Panc1 (cell line): ENCODE data around the gene LIMCH1.

Experiments
- POLR2AphosphoS5 ChIP-seq: IDR thresholded peaks from 2 replicates; pipeline ENCODE4 v1.6.1; 2012; ENCODE audit warnings: mild to moderate bottlenecking, low read depth, low read length, moderate library complexity
- SIN3A ChIP-seq: IDR thresholded peaks from 2 replicates; pipeline ENCODE4 v1.6.1; 2012; ENCODE audit warnings: low read depth, mild to moderate bottlenecking, low read length, moderate library complexity, borderline replicate concordance; ENCODE audit not compliant: insufficient read depth
- TCF7L2 ChIP-seq: IDR thresholded peaks from 2 replicates; pipeline ENCODE4 v1.6.1; 2011; ENCODE audit warnings: mild to moderate bottlenecking, low read depth, low read length, inconsistent platforms
- TF ChIP-seq, protein P1 (sequence below), 2 experiments: IDR thresholded peaks; 2 replicates each; pipeline ENCODE4 v1.6.1; 2011 to 2012; ENCODE audit warnings: low read depth in 2 of 2, control low read depth in 1 of 2, low read length in 1 of 2, mild to moderate bottlenecking in 1 of 2, moderate library complexity in 1 of 2; ENCODE audit not compliant: insufficient read depth in 1 of 2
- TF ChIP-seq, protein P2 (sequence below): fragments of 450-650 bp; IDR thresholded peaks from 2 replicates; pipeline ENCODE4 v1.5.1; 2017; ENCODE audit warnings: mild to moderate bottlenecking

GRCh38 chr4:41633321-41633720 lies 95.4 kb downstream of the LIMCH1 start:
- TF ChIP-seq, protein P1, sequence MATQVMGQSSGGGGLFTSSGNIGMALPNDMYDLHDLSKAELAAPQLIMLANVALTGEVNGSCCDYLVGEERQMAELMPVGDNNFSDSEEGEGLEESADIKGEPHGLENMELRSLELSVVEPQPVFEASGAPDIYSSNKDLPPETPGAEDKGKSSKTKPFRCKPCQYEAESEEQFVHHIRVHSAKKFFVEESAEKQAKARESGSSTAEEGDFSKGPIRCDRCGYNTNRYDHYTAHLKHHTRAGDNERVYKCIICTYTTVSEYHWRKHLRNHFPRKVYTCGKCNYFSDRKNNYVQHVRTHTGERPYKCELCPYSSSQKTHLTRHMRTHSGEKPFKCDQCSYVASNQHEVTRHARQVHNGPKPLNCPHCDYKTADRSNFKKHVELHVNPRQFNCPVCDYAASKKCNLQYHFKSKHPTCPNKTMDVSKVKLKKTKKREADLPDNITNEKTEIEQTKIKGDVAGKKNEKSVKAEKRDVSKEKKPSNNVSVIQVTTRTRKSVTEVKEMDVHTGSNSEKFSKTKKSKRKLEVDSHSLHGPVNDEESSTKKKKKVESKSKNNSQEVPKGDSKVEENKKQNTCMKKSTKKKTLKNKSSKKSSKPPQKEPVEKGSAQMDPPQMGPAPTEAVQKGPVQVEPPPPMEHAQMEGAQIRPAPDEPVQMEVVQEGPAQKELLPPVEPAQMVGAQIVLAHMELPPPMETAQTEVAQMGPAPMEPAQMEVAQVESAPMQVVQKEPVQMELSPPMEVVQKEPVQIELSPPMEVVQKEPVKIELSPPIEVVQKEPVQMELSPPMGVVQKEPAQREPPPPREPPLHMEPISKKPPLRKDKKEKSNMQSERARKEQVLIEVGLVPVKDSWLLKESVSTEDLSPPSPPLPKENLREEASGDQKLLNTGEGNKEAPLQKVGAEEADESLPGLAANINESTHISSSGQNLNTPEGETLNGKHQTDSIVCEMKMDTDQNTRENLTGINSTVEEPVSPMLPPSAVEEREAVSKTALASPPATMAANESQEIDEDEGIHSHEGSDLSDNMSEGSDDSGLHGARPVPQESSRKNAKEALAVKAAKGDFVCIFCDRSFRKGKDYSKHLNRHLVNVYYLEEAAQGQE (IDR thresholded peaks at IDR 0.05; ENCODE audit: insufficient read depth in 1 of 2, low read depth in 2 of 2, low read length in 1 of 2) = no peak
- TF ChIP-seq, protein P2, sequence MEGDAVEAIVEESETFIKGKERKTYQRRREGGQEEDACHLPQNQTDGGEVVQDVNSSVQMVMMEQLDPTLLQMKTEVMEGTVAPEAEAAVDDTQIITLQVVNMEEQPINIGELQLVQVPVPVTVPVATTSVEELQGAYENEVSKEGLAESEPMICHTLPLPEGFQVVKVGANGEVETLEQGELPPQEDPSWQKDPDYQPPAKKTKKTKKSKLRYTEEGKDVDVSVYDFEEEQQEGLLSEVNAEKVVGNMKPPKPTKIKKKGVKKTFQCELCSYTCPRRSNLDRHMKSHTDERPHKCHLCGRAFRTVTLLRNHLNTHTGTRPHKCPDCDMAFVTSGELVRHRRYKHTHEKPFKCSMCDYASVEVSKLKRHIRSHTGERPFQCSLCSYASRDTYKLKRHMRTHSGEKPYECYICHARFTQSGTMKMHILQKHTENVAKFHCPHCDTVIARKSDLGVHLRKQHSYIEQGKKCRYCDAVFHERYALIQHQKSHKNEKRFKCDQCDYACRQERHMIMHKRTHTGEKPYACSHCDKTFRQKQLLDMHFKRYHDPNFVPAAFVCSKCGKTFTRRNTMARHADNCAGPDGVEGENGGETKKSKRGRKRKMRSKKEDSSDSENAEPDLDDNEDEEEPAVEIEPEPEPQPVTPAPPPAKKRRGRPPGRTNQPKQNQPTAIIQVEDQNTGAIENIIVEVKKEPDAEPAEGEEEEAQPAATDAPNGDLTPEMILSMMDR = no peak
- no peak for TF ChIP-seq POLR2AphosphoS5
- no peak for TF ChIP-seq SIN3A
- no peak for TF ChIP-seq TCF7L2
